SHP77 (cell line): ENCODE data around the gene DNAAF5.

Experiments used
- DNase-seq, 2 experiments: peaks; one replicate each; lab custom pipeline; 2025; lab: John Stamatoyannopoulos, UW

DNAAF5 gene

GRCh38 chr7:815284-816216 lies 89.1 kb downstream of the DNAAF5 start:
- DNase-seq = peak; percentile 53 to 79

DNA sequence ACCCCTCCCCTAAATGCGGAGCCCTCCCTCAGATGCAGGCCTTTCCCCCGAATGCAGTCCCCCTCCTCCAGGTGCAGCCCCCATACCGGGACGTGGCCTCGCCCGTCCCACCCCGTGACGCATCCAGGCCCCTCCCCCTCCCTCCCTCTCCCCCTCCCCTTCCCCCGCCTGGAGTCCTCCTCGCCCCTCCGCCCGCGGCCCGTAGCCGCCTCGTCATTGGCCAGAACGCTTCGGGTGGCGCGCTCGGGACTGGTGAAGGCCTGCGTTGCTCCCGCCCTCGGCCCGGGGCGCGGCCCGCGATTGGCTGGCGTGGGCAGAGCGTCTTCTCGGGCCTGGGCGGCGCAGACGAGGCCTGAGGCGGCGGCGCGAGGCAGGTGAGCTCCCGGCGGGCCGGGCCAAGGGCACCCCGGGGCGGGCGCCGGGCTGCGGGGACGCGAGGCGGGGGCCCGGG lies 89.8 kb downstream of the DNAAF5 start:
- DNase-seq = peak; percentile 99 to 100

DNA sequence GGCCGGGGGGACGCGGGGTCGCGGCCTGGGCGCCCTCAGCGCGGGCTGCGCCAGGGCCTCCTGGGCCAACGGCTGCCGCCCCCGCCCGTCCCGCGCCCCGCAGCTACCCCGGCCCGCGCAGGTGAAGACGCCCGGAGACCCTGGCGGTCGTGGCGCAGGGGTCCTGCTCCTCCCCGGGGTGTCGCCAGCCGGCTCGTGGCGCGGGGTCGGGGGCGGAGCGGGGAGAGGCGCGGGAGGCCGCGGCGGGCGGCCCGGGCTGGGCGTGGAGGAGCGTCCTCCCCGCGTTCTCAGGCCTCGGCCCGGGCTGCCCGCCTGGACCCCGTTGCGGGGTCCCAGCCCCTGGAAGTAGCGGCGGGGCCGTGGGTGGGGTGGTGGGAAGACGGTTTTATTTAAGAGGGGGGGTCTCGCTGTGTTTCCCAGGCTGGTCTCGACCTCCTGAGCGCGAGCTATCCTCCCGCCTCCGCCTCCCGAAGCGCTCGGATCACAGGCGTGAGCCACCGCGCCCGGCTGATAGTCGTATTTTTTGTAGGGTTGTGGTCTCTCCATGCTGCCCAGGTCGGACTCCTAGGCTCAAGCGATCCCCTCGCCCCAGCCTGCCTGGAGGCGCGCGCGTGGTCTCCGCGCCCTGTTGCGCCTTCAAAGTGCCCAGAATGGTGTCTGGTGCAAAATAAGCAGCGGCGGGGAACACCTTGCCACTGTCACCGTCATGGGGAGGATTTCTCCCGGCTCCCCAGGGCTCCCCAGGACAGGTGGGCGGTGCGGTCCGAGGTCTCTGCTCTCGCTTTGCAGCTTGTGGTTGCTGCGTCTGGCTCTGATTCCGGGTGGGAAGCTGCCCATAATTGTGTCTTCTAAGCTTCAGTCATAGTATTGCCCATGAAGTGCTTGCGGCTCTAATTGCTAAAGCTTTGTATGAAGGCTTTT lies 90.5 kb downstream of the DNAAF5 start:
- peak in 1 of 2 experiments; percentile 42 for DNase-seq

DNA sequence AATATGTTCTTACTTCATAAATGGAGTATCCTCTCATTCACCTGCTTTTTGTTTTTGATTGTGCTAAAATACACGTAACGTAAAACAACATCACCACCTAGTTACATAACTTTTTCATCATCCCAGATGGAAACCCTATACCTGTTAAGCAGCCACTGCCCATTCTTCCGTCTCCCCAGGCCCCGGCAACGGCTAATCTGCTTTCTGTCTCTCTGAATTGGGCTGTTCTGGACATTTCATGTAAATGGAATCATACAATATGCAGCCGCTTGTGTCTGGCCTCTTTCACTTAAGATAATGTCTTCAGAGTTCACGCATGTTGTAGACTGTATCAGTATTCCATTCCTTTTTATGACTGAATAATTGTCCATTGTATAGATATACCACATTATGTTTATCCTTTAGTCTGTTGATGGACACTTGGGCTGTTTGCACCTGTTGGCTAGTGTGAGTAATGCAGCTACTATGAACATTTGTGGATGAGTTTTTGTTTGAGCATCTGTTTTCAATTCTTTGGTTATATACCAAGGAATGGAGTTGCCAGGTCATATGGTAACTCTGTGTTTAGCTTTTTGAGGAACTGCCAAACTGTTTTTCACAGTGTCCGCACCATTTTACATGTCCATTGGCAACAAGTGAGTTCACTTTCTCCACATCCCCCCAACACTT lies 91.7 kb downstream of the DNAAF5 start:
- peak; percentile 36 to 38 for DNase-seq

DNA sequence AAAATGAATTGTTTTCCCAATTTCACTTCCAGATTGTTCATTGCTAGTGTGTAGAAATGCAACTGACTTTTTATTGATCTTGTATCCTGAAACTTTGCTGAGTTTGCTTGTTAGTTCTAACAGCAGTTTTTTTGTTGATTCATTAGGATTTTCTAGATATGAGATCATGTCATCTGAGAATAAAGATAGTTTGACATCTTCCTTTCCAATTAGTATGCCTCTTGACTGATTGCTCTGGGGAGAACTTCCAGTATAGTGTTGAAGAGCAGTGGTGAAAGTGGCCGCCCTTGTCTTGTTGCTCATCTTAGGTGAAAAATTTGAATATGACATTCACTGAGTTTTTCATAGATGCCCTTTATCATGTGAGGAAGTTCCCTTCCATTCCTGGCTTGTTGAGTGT lies 93.8 kb downstream of the DNAAF5 start:
- DNase-seq = no peak

- no peak for DNase-seq
These were observed 95.2 kb downstream of the DNAAF5 start for GRCh38 chr7:821688-822087.

- no peak for DNase-seq
These were observed 96.3 kb downstream of the DNAAF5 start for GRCh38 chr7:822692-823276.

DNA sequence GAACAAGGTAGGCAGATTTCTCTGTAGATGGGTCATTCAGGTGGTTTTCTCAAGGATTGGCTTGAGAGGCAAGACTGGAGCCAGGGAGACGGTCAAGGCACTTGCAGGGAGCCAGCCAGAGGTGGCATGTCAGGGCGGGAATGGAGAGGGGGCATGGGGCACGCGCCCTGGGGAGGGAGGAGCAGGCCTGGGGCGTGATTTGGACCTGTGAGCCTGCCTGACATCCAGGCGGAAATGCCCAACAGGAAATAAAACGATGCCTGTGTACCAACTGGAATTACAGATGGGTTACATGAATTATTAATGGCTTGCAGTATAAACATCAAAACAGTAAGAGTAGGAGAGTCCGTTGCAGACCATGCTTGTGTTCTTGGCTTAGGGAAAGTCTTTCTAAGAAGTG lies 97.2 kb downstream of the DNAAF5 start:
- no peak for DNase-seq

DNA sequence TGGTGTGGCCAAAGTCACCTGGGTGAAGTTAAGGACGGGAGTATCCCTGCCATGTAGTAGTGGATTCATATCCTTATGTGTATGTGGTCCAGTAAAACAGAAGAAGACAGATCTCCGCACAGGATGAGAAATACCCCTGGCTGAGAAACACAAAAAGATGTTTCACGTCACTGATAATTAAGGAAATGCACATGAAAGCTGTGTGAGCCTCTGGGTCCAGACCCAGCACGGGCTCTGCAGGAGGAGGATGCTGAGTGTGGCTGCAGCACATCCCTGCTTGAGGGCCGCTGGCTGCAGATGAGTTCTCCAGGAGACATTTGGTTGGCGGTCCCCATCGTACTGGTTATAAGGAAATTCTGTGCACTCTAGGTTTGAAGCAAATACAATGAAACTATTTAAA lies 97.6 kb downstream of the DNAAF5 start:
- DNase-seq = no peak

- DNase-seq = no peak
These were observed 98.2 kb downstream of the DNAAF5 start for GRCh38 chr7:824664-825063.

DNA sequence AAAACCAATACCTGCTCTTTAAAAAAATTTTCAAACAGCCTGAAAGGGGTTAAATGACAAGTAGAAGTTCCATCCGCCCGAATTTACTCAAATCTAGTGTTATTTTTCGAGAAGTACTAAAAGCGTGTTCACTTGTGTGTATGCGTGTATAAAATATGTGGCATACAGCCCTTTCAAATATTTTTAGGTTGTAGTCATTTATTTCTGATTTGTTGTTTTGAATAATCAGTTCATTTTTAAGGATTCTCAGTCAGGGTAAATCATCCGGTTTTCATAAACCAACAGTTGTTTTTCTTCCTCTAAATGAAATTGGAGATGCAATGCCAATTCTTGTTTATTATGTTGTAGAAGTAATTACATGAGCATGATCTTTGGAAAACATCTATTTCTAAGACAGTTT lies 98.9 kb downstream of the DNAAF5 start:
- DNase-seq = no peak

DNA sequence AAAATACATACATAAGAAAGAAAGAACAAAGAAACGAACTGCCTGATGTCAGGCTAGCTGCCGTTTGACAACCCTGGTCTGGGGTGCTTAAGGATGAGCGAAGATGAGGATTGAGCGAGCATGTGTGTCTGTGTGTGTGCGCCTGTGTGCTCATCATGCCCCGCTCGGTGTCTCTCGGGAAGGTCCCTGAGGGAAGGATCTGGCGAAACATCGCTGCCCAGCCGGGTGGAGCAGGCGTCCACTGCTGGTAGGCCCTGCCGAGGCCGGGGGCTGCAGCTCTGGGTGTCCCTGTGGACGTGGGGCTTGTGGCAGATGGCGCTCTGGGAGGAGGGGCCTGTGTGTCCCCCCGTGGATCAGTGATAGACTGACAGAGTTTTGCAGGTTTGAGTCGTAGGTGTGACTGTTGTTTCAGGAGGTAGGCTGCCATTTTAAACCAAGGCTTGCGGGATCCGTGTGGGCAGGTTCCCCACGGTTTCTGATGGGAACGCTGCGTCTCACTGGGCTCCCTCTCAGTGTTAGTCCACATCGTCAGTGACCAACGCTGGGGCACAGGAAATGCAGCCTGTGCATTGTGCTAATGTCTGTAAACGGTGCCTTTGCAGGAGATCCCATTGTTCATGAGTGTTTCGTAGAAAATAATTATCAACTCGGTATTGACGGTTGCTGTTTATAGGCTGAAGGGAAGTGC lies 99.9 kb downstream of the DNAAF5 start:
- no peak for DNase-seq

DNA sequence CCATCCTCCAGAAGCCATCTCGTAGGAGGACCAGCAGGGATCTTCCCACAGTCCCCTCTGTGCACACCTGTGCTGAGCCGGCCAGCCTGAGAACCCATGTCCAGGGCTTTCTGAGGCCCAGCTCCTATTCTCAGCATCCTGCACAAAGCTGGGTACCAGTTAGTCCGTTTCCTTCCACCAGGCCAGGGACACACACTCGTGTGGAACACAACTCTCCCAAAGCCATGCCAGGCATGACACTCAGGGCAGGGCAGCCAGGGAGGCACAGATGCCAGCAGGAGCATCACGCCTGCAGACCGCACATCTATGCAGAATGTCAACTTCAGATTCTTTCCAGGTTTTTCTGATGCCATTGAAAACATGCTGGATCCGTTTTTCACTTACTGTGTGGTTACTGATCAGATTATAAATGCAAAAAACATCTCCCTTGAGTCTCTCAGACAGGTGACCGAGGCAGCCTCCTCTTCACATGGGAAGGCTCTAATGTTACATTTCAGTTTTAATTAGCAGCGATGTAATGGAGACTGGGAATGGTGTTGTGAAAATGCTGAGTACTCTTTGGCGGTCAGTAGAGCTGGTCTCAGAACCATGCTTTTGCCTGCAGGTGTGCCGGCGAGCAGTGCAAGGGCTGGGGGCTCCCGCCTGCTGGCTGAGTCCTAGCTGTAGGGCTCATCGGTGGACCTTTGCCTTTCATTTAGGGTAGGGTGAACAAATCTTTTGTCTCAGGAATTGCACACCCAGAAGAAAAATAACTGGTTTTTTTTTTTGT lies 102.5 kb downstream of the DNAAF5 start:
- no peak for DNase-seq

GRCh38 chr7:830069-830468 lies 103.6 kb downstream of the DNAAF5 start:
- DNase-seq = no peak

DNA sequence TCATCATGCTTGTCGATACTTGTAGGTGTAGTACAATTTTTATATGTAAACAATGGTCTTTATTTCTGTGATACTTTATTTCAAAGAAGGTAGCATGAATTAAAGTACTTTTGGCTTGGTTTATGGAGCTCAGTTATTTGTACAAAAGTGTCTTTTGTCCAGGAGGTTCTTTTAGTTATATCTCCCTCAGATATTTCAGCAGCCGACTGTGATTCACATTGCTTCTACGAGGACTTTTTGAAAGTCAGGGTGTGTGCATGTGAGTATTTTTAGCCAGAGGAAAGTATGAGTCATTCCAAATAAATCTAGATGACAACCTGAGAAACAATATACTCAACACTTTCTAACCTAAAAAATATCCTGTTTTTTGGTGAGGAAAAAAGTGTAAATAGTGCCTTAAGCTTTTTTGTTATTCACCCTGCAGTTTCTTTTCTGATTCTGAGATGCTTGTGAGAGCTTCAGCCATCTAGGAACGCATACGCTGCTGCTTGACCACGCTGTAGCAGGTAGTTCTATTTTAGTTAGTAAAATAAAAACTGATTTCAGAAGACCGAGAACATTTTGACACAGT lies 105.2 kb downstream of the DNAAF5 start:
- peak; percentile 42 to 43 for DNase-seq

DNA sequence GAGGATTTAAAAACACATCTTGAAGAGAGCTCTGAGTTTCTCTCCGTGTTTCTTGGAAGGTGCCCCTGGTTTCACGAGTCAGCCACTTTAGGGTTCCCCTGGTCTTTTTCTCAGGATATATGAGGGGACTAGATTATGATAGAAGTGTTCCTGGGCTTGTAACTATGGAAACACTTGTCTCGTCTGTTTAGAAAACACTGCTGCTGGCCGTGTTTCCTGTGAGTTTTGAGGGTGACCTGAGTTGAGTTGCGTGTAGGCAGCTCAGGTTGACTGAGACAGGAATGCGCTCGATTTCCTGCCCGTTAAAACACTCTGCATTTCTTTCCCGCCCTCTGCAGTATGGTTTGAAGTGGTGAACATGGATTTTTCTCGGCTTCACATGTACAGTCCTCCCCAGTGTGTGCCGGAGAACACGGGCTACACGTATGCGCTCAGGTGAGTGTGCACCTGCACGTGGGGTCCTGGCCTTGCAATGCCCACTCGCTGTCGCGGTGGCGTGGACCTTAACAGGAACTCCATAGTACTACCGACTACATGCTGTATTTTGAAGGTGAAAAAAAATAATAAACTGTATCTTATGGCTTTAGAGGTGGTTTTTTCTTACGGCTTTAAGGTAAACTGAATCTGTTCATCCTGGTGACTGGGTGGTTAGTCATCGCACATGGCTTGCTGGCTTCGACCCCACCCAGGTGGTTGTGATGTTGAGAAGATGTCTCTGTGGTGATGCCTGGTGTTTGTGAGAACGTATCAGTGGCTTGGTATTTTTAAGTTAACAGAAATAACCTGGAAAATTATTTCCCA lies 105.9 kb downstream of the DNAAF5 start, which contains the start of gene SUN1:
Gene SUN1 (plus strand): TSS at position 310 of the 801 bp plus-strand sequence. CDS start 49 bp downstream, at position 359.
- DNase-seq = peak; percentile 10 to 35

DNA sequence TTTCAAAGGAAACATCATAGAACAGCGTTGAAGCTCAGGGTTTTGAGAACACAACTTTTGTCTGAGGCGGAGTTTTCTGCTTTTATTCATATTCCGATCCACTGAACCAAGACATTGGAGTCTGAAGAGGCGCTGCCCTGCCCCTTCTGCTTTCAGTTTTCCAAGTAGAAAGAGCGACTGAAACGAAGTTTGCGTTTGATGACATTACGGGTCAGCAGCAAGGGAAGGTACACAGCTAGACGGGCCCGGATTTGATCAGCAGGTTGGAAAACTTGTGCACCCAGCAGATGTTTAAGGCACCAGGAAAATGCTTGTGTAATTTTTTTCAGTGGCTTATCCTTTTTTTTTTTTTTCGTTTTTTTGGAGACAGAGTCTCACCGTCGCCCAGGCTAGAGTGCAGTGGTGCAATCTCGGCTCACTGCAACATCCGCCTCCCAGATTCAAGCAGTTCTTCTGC lies 106.5 kb downstream of the DNAAF5 start:
- no peak for DNase-seq

DNA sequence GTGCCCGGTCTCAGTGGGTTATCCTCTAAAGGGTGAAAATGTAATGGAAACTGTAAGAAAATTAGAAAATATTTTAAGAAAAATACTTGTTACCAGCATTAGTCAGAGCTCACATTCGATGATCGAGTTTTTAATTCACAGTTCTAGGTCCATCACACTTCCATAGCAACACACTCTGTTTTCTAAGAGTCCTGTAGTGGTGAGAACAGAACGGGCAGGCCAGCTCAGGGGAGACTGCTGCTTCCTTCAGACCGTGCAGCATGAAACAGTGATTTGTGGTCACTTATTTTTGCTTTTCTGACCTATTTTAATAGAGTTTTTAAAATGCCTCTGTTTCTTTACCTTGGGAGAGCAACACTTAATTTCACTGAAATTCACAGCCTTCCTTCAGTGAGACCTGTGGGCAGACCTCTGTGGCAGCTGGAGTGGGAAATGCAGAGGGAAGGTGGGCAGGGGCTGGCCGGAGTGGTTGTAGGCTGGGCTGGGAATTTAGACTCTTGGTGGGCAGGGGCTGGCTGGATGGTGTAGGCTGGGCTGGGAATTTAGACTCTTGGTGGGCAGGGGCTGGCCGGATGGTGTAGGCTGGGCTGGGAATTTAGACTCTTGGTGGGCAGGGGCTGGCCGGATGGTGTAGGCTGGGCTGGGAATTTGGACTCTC lies 107.2 kb downstream of the DNAAF5 start:
- no peak for DNase-seq
